Retinal pigment epithelial cell (primary cell): ENCODE measurements around the gene FAM222A.

Experiments used
- DNase-seq: peaks from one replicate; pipeline ENCODE4 v3.0.0-alpha.2; 2010; ENCODE audit warnings: low read depth
- H3K4me3 ChIP-seq: 2 replicates; pipeline ENCODE4 v1.5.1; 2011; ENCODE audit warnings: mild to moderate bottlenecking, low read length, control low read depth, moderate library complexity
- CTCF ChIP-seq: conservative IDR thresholded peaks from 2 replicates; pipeline ENCODE4 v1.5.1; 2011; ENCODE audit warnings: low read depth, low read length, control low read depth, inconsistent platforms

Gene FAM222A

GRCh38 chr12:109758426-109759420 is 45.1 kb downstream of the FAM222A start:
- DNase-seq: no peak
- no peak for TF ChIP-seq CTCF
- H3K4me3 ChIP-seq: no peak overlapping the region

GRCh38 chr12:109759595-109759994 is 46.0 kb downstream of the FAM222A start:
- no peak for DNase-seq
- H3K4me3 ChIP-seq: no peak overlapping the region
- TF ChIP-seq CTCF: no peak

GRCh38 chr12:109760031-109760929 is 46.7 kb downstream of the FAM222A start:
- no peak overlapping the region for H3K4me3 ChIP-seq
- TF ChIP-seq CTCF: no peak
- no peak for DNase-seq

- no peak for TF ChIP-seq CTCF
- DNase-seq: no peak
- no peak overlapping the region for H3K4me3 ChIP-seq
Measured at GRCh38 chr12:109760930-109761921, 47.6 kb downstream of the FAM222A start.

- no peak for DNase-seq
- TF ChIP-seq CTCF: no peak
- H3K4me3 ChIP-seq: no peak overlapping the region
Measured at GRCh38 chr12:109762071-109762672, 48.5 kb downstream of the FAM222A start.

GRCh38 chr12:109762673-109763191 is 49.1 kb downstream of the FAM222A start:
- no peak for TF ChIP-seq CTCF
- H3K4me3 ChIP-seq: no peak overlapping the region
- DNase-seq: no peak
